ENCODE data around the gene OVOL2.
"Not testable (repeated sequence)": the region's sequence is repeated elsewhere in the genome, so short reads cannot be mapped to it uniquely, and the experiment has no call there.

DNA sequence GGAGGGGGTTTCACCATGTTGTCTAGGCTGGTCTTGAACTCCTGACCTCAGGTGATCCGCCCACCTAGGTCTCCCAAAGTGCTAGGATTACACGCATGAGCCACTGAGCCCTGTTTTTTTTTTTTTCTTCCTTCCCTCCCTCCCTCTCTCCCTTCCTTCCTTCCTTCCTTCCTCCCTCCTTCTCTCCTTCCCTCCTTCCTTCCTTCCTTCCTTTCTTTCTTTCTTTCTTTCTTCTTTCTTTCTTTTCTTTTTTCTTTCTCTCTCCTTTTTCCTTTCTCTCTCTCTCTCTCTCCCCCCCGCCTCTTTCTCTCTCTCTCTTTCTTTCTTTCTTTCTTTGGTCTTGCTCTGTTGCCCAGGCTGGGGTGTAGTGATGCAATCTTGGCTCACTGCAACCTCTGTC is 30.6 kb upstream of the OVOL2 start:
- TF ChIP-seq, protein P1, sequence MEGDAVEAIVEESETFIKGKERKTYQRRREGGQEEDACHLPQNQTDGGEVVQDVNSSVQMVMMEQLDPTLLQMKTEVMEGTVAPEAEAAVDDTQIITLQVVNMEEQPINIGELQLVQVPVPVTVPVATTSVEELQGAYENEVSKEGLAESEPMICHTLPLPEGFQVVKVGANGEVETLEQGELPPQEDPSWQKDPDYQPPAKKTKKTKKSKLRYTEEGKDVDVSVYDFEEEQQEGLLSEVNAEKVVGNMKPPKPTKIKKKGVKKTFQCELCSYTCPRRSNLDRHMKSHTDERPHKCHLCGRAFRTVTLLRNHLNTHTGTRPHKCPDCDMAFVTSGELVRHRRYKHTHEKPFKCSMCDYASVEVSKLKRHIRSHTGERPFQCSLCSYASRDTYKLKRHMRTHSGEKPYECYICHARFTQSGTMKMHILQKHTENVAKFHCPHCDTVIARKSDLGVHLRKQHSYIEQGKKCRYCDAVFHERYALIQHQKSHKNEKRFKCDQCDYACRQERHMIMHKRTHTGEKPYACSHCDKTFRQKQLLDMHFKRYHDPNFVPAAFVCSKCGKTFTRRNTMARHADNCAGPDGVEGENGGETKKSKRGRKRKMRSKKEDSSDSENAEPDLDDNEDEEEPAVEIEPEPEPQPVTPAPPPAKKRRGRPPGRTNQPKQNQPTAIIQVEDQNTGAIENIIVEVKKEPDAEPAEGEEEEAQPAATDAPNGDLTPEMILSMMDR (IDR thresholded peaks at IDR 0.05; ENCODE audit: poor library complexity, severe bottlenecking): not testable (repeated sequence)
- not testable (repeated sequence) for TF ChIP-seq RAD21 (conservative IDR thresholded peaks at IDR 0.05); EZH2 (IDR thresholded peaks at IDR 0.05; ENCODE audit: borderline replicate concordance, insufficient read depth, low read length, poor library complexity, severe bottlenecking); POLR2AphosphoS5 (IDR thresholded peaks at IDR 0.05); TAF1 (IDR thresholded peaks at IDR 0.05; ENCODE audit: low read depth); MXI1 (conservative IDR thresholded peaks at IDR 0.05; ENCODE audit: poor library complexity, severe bottlenecking); EP300 (conservative IDR thresholded peaks at IDR 0.05; ENCODE audit: poor library complexity, severe bottlenecking)
- TF ChIP-seq, protein P2, sequence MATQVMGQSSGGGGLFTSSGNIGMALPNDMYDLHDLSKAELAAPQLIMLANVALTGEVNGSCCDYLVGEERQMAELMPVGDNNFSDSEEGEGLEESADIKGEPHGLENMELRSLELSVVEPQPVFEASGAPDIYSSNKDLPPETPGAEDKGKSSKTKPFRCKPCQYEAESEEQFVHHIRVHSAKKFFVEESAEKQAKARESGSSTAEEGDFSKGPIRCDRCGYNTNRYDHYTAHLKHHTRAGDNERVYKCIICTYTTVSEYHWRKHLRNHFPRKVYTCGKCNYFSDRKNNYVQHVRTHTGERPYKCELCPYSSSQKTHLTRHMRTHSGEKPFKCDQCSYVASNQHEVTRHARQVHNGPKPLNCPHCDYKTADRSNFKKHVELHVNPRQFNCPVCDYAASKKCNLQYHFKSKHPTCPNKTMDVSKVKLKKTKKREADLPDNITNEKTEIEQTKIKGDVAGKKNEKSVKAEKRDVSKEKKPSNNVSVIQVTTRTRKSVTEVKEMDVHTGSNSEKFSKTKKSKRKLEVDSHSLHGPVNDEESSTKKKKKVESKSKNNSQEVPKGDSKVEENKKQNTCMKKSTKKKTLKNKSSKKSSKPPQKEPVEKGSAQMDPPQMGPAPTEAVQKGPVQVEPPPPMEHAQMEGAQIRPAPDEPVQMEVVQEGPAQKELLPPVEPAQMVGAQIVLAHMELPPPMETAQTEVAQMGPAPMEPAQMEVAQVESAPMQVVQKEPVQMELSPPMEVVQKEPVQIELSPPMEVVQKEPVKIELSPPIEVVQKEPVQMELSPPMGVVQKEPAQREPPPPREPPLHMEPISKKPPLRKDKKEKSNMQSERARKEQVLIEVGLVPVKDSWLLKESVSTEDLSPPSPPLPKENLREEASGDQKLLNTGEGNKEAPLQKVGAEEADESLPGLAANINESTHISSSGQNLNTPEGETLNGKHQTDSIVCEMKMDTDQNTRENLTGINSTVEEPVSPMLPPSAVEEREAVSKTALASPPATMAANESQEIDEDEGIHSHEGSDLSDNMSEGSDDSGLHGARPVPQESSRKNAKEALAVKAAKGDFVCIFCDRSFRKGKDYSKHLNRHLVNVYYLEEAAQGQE (IDR thresholded peaks at IDR 0.05; ENCODE audit: borderline replicate concordance): not testable (repeated sequence)
